ENCODE measurements around the gene KIF7.

- TF ChIP-seq CTCF (optimal IDR thresholded peaks at IDR 0.05 in 1 of 3, IDR thresholded peaks at IDR 0.05 in 1 of 3, conservative IDR thresholded peaks at IDR 0.05 in 1 of 3; ENCODE audit: extremely low read depth in 1 of 3, insufficient read depth in 2 of 3, low read length in 3 of 3) = no peak
- TF ChIP-seq EZH2 (IDR thresholded peaks at IDR 0.05; ENCODE audit: low read length) = no peak
Measured at GRCh38 chr15:89667706-89667960, 12.4 kb upstream of the KIF7 start.

Measured in keratinocyte (primary cell).